ENCODE data around the gene FBP2. TPM values are rescaled to one million over a fixed set of nuclear protein-coding genes. Genes with fewer than 3 reads are reported as not detected.

The FBP2 gene
- total RNA-seq, 4 donors from 2014 or later = not detected

GRCh38 chr9:94525396-94526035 is 68.1 kb downstream of the FBP2 start:
- Histone ChIP-seq H3K27ac (no peak overlapping the region), H3K4me1 (no peaks in the 10 kb centered on the region), H3K36me3 (no peaks in the 10 kb centered on the region), H3K9me3 (no peaks in the 10 kb centered on the region), H3K4me3 (no peak overlapping the region), H3K27me3 (no peaks in the 10 kb centered on the region)
- WGBS, 2 donors = 86% methylated on average over 7 of the region's 7 CpGs
- no peak for DNase-seq (ENCODE audit: low spot score in 2 of 2)
- TF ChIP-seq POLR2A (IDR thresholded peaks at IDR 0.05) (no peak), EP300 (IDR thresholded peaks at IDR 0.05) (no peak), CTCF (IDR thresholded peaks at IDR 0.05) (no peak)

DNA sequence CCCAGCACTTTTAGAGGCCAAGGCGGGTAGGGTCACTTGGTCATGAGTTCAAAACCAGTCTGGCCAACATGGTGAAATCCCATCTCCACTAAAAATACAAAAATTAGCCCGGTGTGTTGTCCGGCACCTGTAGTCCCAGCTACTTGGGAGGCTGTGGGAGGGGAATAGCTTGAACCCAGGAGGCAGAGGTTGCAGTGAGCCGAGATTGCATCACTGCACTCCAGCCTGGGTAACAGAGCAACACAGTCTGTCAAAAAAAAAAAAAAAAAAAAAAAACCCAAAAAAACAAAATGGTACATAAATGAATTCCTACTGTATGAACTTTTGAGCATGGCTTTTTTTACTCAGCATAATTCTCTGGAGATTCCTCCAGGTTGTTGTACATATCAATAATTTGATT is 76.4 kb downstream of the FBP2 start:
- Histone ChIP-seq H3K27me3 (no peaks in the 10 kb centered on the region), H3K4me3 (no peak overlapping the region), H3K4me1 (no peaks in the 10 kb centered on the region), H3K27ac (no peak overlapping the region), H3K36me3 (no peaks in the 10 kb centered on the region), H3K9me3 (no peaks in the 10 kb centered on the region)
- DNase-seq (ENCODE audit: low spot score in 2 of 2) = no peak
- TF ChIP-seq EP300 (IDR thresholded peaks at IDR 0.05) = no peak
- TF ChIP-seq POLR2A (IDR thresholded peaks at IDR 0.05) = no peak
- TF ChIP-seq CTCF (IDR thresholded peaks at IDR 0.05) = no peak
- 83 to 92% methylated on average over 4 of the region's 4 CpGs for WGBS, 2 donors

- H3K4me1 ChIP-seq = no peaks in the 10 kb centered on the region
- H3K27me3 ChIP-seq = no peaks in the 10 kb centered on the region
- DNase-seq (ENCODE audit: low spot score in 2 of 2) = no peak
- H3K27ac ChIP-seq = no peak overlapping the region
- H3K9me3 ChIP-seq = no peaks in the 10 kb centered on the region
- H3K36me3 ChIP-seq = no peaks in the 10 kb centered on the region
- WGBS, 2 donors = 80 to 83% methylated on average over 3 of the region's 3 CpGs
- H3K4me3 ChIP-seq = no peak overlapping the region
- TF ChIP-seq POLR2A (IDR thresholded peaks at IDR 0.05) (no peak), EP300 (IDR thresholded peaks at IDR 0.05) (no peak), CTCF (IDR thresholded peaks at IDR 0.05) (no peak)
Observed at GRCh38 chr9:94514722-94515121, 78.9 kb downstream of the FBP2 start.

- TF ChIP-seq POLR2A (IDR thresholded peaks at IDR 0.05) (no peak), EP300 (IDR thresholded peaks at IDR 0.05) (no peak)
- Histone ChIP-seq H3K4me3 (no peak overlapping the region), H3K9me3 (no peaks in the 10 kb centered on the region), H3K4me1 (no peaks in the 10 kb centered on the region), H3K27me3 (no peaks in the 10 kb centered on the region), H3K27ac (no peak overlapping the region), H3K36me3 (no peaks in the 10 kb centered on the region)
- WGBS, 2 donors = 73 to 77% methylated on average over 2 of the region's 2 CpGs
- DNase-seq (ENCODE audit: low spot score in 2 of 2) = no peak
Observed at GRCh38 chr9:94511955-94512265, 81.7 kb downstream of the FBP2 start.

- Histone ChIP-seq H3K4me1 (no peaks in the 10 kb centered on the region), H3K36me3 (no peaks in the 10 kb centered on the region), H3K27me3 (no peaks in the 10 kb centered on the region), H3K9me3 (no peaks in the 10 kb centered on the region), H3K27ac (no peak overlapping the region), H3K4me3 (no peak overlapping the region)
- WGBS, 2 donors = 63 to 71% methylated on average over 6 of the region's 6 CpGs
- TF ChIP-seq POLR2A (IDR thresholded peaks at IDR 0.05) (no peak), CTCF (IDR thresholded peaks at IDR 0.05) (no peak), EP300 (IDR thresholded peaks at IDR 0.05) (no peak)
- no peak for DNase-seq (ENCODE audit: low spot score in 2 of 2)
Observed at GRCh38 chr9:94511134-94511954, 82.3 kb downstream of the FBP2 start.

Other genes with a start within 250 kb of the FBP2 start
- gene PCAT7, start 38.7 kb downstream of the FBP2 start, total RNA-seq = under 1 TPM in 1 of 4 donors, not detected in 3; 0.22 TPM
- 1 to 10 TPM; 4.8 to 8.6 (median 5.8) TPM for gene FBP1, start 45.7 kb upstream of the FBP2 start, total RNA-seq
- 100 to 1,000 TPM; 236 to 323 (median 265) TPM for gene AOPEP, start 132.9 kb upstream of the FBP2 start, total RNA-seq